Tibial nerve (tissue), 4 donors: ENCODE data around the gene CD300A.

Experiments used
- CTCF ChIP-seq, 5 experiments: fragments of 200-600 bp in 3 of 5; fragments of 450-650 bp in 2 of 5; sonication (generic) in 3 of 5; IDR thresholded peaks; one replicate each; pipeline ENCODE4 v1.5.1; 2016 to 2019; ENCODE audit warnings: antibody characterized with exemption in 5 of 5, mild to moderate bottlenecking in 3 of 5, moderate library complexity in 2 of 5
- EP300 ChIP-seq, 2 donors: sonication (generic); formaldehyde crosslinking; IDR thresholded peaks; one replicate each; pipeline ENCODE4 v1.6.1; 2017; ENCODE audit warnings: antibody characterized with exemption in 2 of 2, mild to moderate bottlenecking in 1 of 2
- POLR2A ChIP-seq, 2 donors: fragments of 450-650 bp; IDR thresholded peaks; one replicate each; pipeline ENCODE4 v1.6.1; 2017; ENCODE audit warnings: antibody characterized with exemption in 2 of 2, mild to moderate bottlenecking in 2 of 2, moderate library complexity in 2 of 2

- no peak for TF ChIP-seq CTCF (IDR thresholded peaks at IDR 0.05)
- no peak for TF ChIP-seq POLR2A (IDR thresholded peaks at IDR 0.05)
- no peak for TF ChIP-seq EP300 (IDR thresholded peaks at IDR 0.05)
Observed at GRCh38 chr17:74472890-74473289, 6.5 kb downstream of the CD300A start.
